CD4-positive, alpha-beta memory T cell (primary cell): ENCODE measurements around the gene EEFSEC. TPM values are rescaled to one million over a fixed set of nuclear protein-coding genes. Genes with fewer than 3 reads are reported as not detected.

Experiments used
- CTCF ChIA-PET: fragments of 350-600 bp; sonication (Branson Sonifier 250); formaldehyde crosslinking; loops from one replicate; lab custom pipeline; 2021; ENCODE audit warnings: inconsistent platforms; ENCODE audit not compliant: partially characterized antibody; lab: Charles Lee
- POLR2A ChIA-PET: fragments of 350-600 bp; sonication (Branson Sonifier 250); formaldehyde crosslinking; loops from one replicate; lab custom pipeline; 2021; ENCODE audit not compliant: partially characterized antibody; lab: Charles Lee
- DNase-seq, 5 donors: peaks; one replicate each; pipeline versions ENCODE4 v3.0.0 to v3.0.0-alpha.2; 2020 to 2022; ENCODE audit warnings: mixed read lengths in 1 of 5
- H3K27ac ChIP-seq: one replicate; pipeline ENCODE4 v1.7.0; 2013; ENCODE audit warnings: low read depth, low read length
- H3K27me3 ChIP-seq: 2 replicates; pipeline ENCODE4 v1.7.0; 2013; ENCODE audit warnings: mild to moderate bottlenecking, low read length, moderate library complexity; ENCODE audit not compliant: insufficient read depth
- H3K36me3 ChIP-seq: 2 replicates; pipeline ENCODE4 v1.7.0; 2013; ENCODE audit warnings: mild to moderate bottlenecking, low read length, moderate library complexity; ENCODE audit not compliant: insufficient read depth
- H3K4me1 ChIP-seq: 2 replicates; pipeline ENCODE4 v1.7.0; 2013; ENCODE audit warnings: mild to moderate bottlenecking, low read length, moderate library complexity; ENCODE audit not compliant: insufficient read depth
- H3K4me3 ChIP-seq, 2 donors: one replicate each; pipeline ENCODE4 v1.7.0; 2013; ENCODE audit warnings: low read length in 2 of 2, mild to moderate bottlenecking in 1 of 2
- H3K9me3 ChIP-seq, 2 donors: one replicate each; pipeline ENCODE4 v1.7.0; 2013; ENCODE audit warnings: low read length in 2 of 2, control low read depth in 1 of 2; ENCODE audit not compliant: control insufficient read depth in 1 of 2
- H3K27ac Mint-ChIP-seq, 7 donors: one replicate each; pipeline ENCODE4 v1.8.0; 2020 to 2021; ENCODE audit warnings: mixed read lengths in 7 of 7, mild to moderate bottlenecking in 6 of 7, inconsistent platforms in 3 of 7, moderate library complexity in 3 of 7
- H3K27me3 Mint-ChIP-seq, 2 donors: one replicate each; pipeline ENCODE4 v1.8.0; 2020 to 2021; ENCODE audit warnings: mixed read lengths in 2 of 2
- H3K36me3 Mint-ChIP-seq, 2 donors: one replicate each; pipeline ENCODE4 v1.8.0; 2020 to 2021; ENCODE audit warnings: mixed read lengths in 2 of 2, inconsistent platforms in 1 of 2, mild to moderate bottlenecking in 1 of 2
- H3K4me1 Mint-ChIP-seq, 4 donors: one replicate each; pipeline ENCODE4 v1.8.0; 2020 to 2021; ENCODE audit warnings: mixed read lengths in 4 of 4, mild to moderate bottlenecking in 1 of 4
- H3K4me3 Mint-ChIP-seq, 8 donors: one replicate each; pipeline ENCODE4 v1.8.0; 2020 to 2021; ENCODE audit warnings: mixed read lengths in 8 of 8, mild to moderate bottlenecking in 7 of 8, moderate library complexity in 6 of 8, inconsistent platforms in 3 of 8
- H3K9me3 Mint-ChIP-seq, 8 donors: one replicate each; pipeline ENCODE4 v1.8.0; 2020 to 2021; ENCODE audit warnings: mixed read lengths in 8 of 8, mild to moderate bottlenecking in 5 of 8, inconsistent platforms in 3 of 8, moderate library complexity in 1 of 8
- intact Hi-C: fragments of 100-400 bp; cut with micrococcal nuclease; formaldehyde crosslinking; loops from one replicate; pipeline ENCODE4 v1.15.1; 2023
- polyA plus RNA-seq, 2 donors: library from polyadenylated mRNA; unstranded; fragments of 300-500 nt; fragmentation: Illumina TruSeq; gene quantifications; one replicate each; pipeline ENCODE4 v1.2.3, GENCODE V29; 2021
- total RNA-seq, 2 experiments: library from RNA; stranded (reverse); gene quantifications; one replicate each; pipeline ENCODE4 v1.2.3, GENCODE V29; 2021

Gene EEFSEC
- total and polyA plus RNA-seq, 4 experiments from 2014 or later, result 14.0 to 24.9 (median 17.1) TPM

GRCh38 chr3:128432971-128433836 lies 279.9 kb downstream of the EEFSEC start:
- H3K4me3 Mint-ChIP-seq, result peak overlapping the region in 2 of 8 donors; percentile 26 to 39
- Histone ChIP-seq H3K4me1 (no peaks in the 10 kb centered on the region), H3K27me3 (peaks cover 4% of the 10 kb centered on the region), H3K4me3 (no peak overlapping the region), H3K27ac (no peak overlapping the region), H3K9me3 (no peaks in the 10 kb centered on the region), H3K36me3 (no peaks in the 10 kb centered on the region)
- H3K36me3 Mint-ChIP-seq, result peaks cover 0 to 6% of the 10 kb centered on the region in 2 donors
- no peaks in the 10 kb centered on the region for H3K9me3 Mint-ChIP-seq
- intact Hi-C loops, result no loop called here
- ChIA-PET POLR2A (no interaction called here), CTCF (no interaction called here)
- H3K4me1 Mint-ChIP-seq, result peaks cover 7 to 12% (median 11%) of the 10 kb centered on the region in 4 donors
- peaks cover 31 to 43% of the 10 kb centered on the region in 2 donors for H3K27me3 Mint-ChIP-seq
- DNase-seq, result no peak
- no peak overlapping the region for H3K27ac Mint-ChIP-seq

GRCh38 chr3:128433837-128434165 lies 280.5 kb downstream of the EEFSEC start:
- H3K36me3 ChIP-seq, result no peaks in the 10 kb centered on the region
- no peaks in the 10 kb centered on the region for H3K9me3 ChIP-seq
- H3K27ac Mint-ChIP-seq, result no peak overlapping the region
- no peak overlapping the region for H3K4me3 ChIP-seq
- peak overlapping the region in 1 of 8 donors; percentile 39 for H3K4me3 Mint-ChIP-seq
- peaks cover 0 to 6% of the 10 kb centered on the region in 2 donors for H3K36me3 Mint-ChIP-seq
- H3K4me1 ChIP-seq, result no peaks in the 10 kb centered on the region
- intact Hi-C loops, result no loop called here
- peaks cover 4% of the 10 kb centered on the region for H3K27me3 ChIP-seq
- peaks cover 7 to 12% (median 11%) of the 10 kb centered on the region in 4 donors for H3K4me1 Mint-ChIP-seq
- no peak overlapping the region for H3K27ac ChIP-seq
- CTCF ChIA-PET, result no interaction called here
- no peak for DNase-seq
- POLR2A ChIA-PET, result no interaction called here
- H3K27me3 Mint-ChIP-seq, result peaks cover 30 to 42% of the 10 kb centered on the region in 2 donors
- no peaks in the 10 kb centered on the region for H3K9me3 Mint-ChIP-seq

GRCh38 chr3:128434524-128434923 lies 281.2 kb downstream of the EEFSEC start:
- ChIA-PET CTCF (interaction anchor here (1.0 kb wide), 1 partner anchor 174 kb away, joined by 3 read pairs; no protein-coding TSS in a partner anchor), POLR2A (no interaction called here)
- Mint-ChIP-seq H3K36me3 (peaks cover 0 to 6% of the 10 kb centered on the region in 2 donors), H3K9me3 (no peaks in the 10 kb centered on the region), H3K27me3 (peaks cover 30 to 42% of the 10 kb centered on the region in 2 donors), H3K27ac (no peak overlapping the region), H3K4me1 (peaks cover 7 to 12% (median 11%) of the 10 kb centered on the region in 4 donors), H3K4me3 (no peak overlapping the region)
- Histone ChIP-seq H3K4me3 (no peak overlapping the region), H3K36me3 (no peaks in the 10 kb centered on the region), H3K4me1 (no peaks in the 10 kb centered on the region), H3K9me3 (no peaks in the 10 kb centered on the region), H3K27me3 (peaks cover 4% of the 10 kb centered on the region), H3K27ac (no peak overlapping the region)
- intact Hi-C loops, result no loop called here
- DNase-seq, result no peak

- H3K27me3 ChIP-seq, result peaks cover 4% of the 10 kb centered on the region
These were observed 281.8 kb downstream of the EEFSEC start for GRCh38 chr3:128435058-128435457.

GRCh38 chr3:128435561-128435960 lies 282.3 kb downstream of the EEFSEC start:
- POLR2A ChIA-PET, result no interaction called here
- CTCF ChIA-PET, result interaction anchor here (1.0 to 1.2 kb wide), 2 partner anchors 9 to 173 kb away, joined by 3 to 4 read pairs; no protein-coding TSS in a partner anchor
- Histone ChIP-seq H3K27me3 (peaks cover 4% of the 10 kb centered on the region), H3K36me3 (no peaks in the 10 kb centered on the region), H3K9me3 (no peaks in the 10 kb centered on the region), H3K4me3 (no peak overlapping the region), H3K4me1 (no peaks in the 10 kb centered on the region), H3K27ac (no peak overlapping the region)
- no peaks in the 10 kb centered on the region for H3K9me3 Mint-ChIP-seq
- no peak overlapping the region for H3K27ac Mint-ChIP-seq
- DNase-seq, result no peak
- peaks cover 7 to 12% (median 11%) of the 10 kb centered on the region in 4 donors for H3K4me1 Mint-ChIP-seq
- intact Hi-C loops, result no loop called here
- H3K4me3 Mint-ChIP-seq, result no peak overlapping the region
- peaks cover 28 to 42% of the 10 kb centered on the region in 2 donors for H3K27me3 Mint-ChIP-seq
- H3K36me3 Mint-ChIP-seq, result peaks cover 0 to 6% of the 10 kb centered on the region in 2 donors

More at GRCh38 chr3:128435058-128435457, 281.8 kb downstream of the EEFSEC start:
- H3K9me3 Mint-ChIP-seq, result no peaks in the 10 kb centered on the region
- no peak overlapping the region for H3K4me3 Mint-ChIP-seq
- H3K4me1 ChIP-seq, result no peaks in the 10 kb centered on the region
- CTCF ChIA-PET, result interaction anchor here (1.0 kb wide), 1 partner anchor 174 kb away, joined by 3 read pairs; no protein-coding TSS in a partner anchor
- DNase-seq, result no peak
- H3K36me3 Mint-ChIP-seq, result peaks cover 0 to 6% of the 10 kb centered on the region in 2 donors
- H3K9me3 ChIP-seq, result no peaks in the 10 kb centered on the region
- POLR2A ChIA-PET, result no interaction called here
- H3K36me3 ChIP-seq, result no peaks in the 10 kb centered on the region
- peaks cover 7 to 12% (median 11%) of the 10 kb centered on the region in 4 donors for H3K4me1 Mint-ChIP-seq
- H3K4me3 ChIP-seq, result no peak overlapping the region
- H3K27me3 Mint-ChIP-seq, result peaks cover 31 to 43% of the 10 kb centered on the region in 2 donors
- H3K27ac Mint-ChIP-seq, result no peak overlapping the region
- no peak overlapping the region for H3K27ac ChIP-seq
- intact Hi-C loops, result no loop called here

- Mint-ChIP-seq H3K36me3 (peaks cover 0 to 6% of the 10 kb centered on the region in 2 donors), H3K27ac (no peak overlapping the region), H3K4me3 (no peak overlapping the region), H3K9me3 (no peaks in the 10 kb centered on the region), H3K4me1 (peaks cover 7 to 12% (median 11%) of the 10 kb centered on the region in 4 donors), H3K27me3 (peaks cover 24 to 37% of the 10 kb centered on the region in 2 donors)
- no peaks in the 10 kb centered on the region for H3K4me1 ChIP-seq
- DNase-seq, result no peak
- H3K36me3 ChIP-seq, result no peaks in the 10 kb centered on the region
- ChIA-PET POLR2A (no interaction called here), CTCF (interaction anchor here (1.2 kb wide), 1 partner anchor 9 kb away, joined by 4 read pairs; no protein-coding TSS in a partner anchor)
- H3K4me3 ChIP-seq, result no peak overlapping the region
- no peaks in the 10 kb centered on the region for H3K9me3 ChIP-seq
- peaks cover 4% of the 10 kb centered on the region for H3K27me3 ChIP-seq
- intact Hi-C loops, result no loop called here
- H3K27ac ChIP-seq, result no peak overlapping the region
These were observed 282.9 kb downstream of the EEFSEC start for GRCh38 chr3:128436214-128436613.

- intact Hi-C loops, result no loop called here
- ChIA-PET CTCF (interaction anchor here (2.8 kb wide), 1 partner anchor 11 kb away, joined by 13 read pairs; no protein-coding TSS in a partner anchor), POLR2A (no interaction called here)
- Histone ChIP-seq H3K4me3 (no peak overlapping the region), H3K27me3 (no peaks in the 10 kb centered on the region), H3K4me1 (no peaks in the 10 kb centered on the region), H3K36me3 (no peaks in the 10 kb centered on the region), H3K9me3 (no peaks in the 10 kb centered on the region), H3K27ac (no peak overlapping the region)
- Mint-ChIP-seq H3K4me1 (no peaks in the 10 kb centered on the region), H3K36me3 (no peaks in the 10 kb centered on the region), H3K27me3 (peaks cover 12 to 28% of the 10 kb centered on the region in 2 donors), H3K4me3 (no peak overlapping the region), H3K27ac (no peak overlapping the region), H3K9me3 (no peaks in the 10 kb centered on the region)
- DNase-seq, result no peak
These were observed 285.3 kb downstream of the EEFSEC start for GRCh38 chr3:128438488-128439072.
